Measurements from ENCODE around the gene UNC13B. TPM values are rescaled to one million over a fixed set of nuclear protein-coding genes. Genes with fewer than 3 reads are reported as not detected.

UNC13B gene
- total RNA-seq, 4 donors from 2014 or later = 19.1 to 46.9 (median 35.1) TPM

GRCh38 chr9:35350827-35351549, 189.2 kb downstream of the UNC13B start:
- Histone ChIP-seq H3K36me3 (no peaks in the 10 kb centered on the region), H3K9me3 (no peaks in the 10 kb centered on the region), H3K27me3 (no peaks in the 10 kb centered on the region), H3K4me3 (replicated peaks in 1 of 3) (no peak overlapping the region), H3K4me1 (peaks cover 23 to 27% of the 10 kb centered on the region in 2 donors), H3K27ac (peak overlapping the region; percentile 8 to 53 (median 18))
- DNase-seq = no peak
- 62 to 64% methylated on average over 3 of the region's 3 CpGs for WGBS, 2 donors
- intact Hi-C loops (cut with DNase I) = no loop called here
- no peak for TF ChIP-seq POLR2A (IDR thresholded peaks at IDR 0.05)
- TF ChIP-seq CTCF (IDR thresholded peaks at IDR 0.05) = no peak

GRCh38 chr9:35353731-35354365, 192.0 kb downstream of the UNC13B start:
- Histone ChIP-seq H3K27ac (no peak overlapping the region), H3K36me3 (no peaks in the 10 kb centered on the region), H3K27me3 (no peaks in the 10 kb centered on the region), H3K9me3 (no peaks in the 10 kb centered on the region), H3K4me1 (peaks cover 23 to 27% of the 10 kb centered on the region in 2 donors), H3K4me3 (replicated peaks in 1 of 3) (no peak overlapping the region)
- no peak for DNase-seq
- 81 to 83% methylated on average over 3 of the region's 3 CpGs for WGBS, 2 donors
- no peak for TF ChIP-seq POLR2A (IDR thresholded peaks at IDR 0.05)
- TF ChIP-seq CTCF (IDR thresholded peaks at IDR 0.05) = no peak
- intact Hi-C loops (cut with DNase I) = no loop called here

GRCh38 chr9:35355939-35356338, 194.1 kb downstream of the UNC13B start:
- Histone ChIP-seq H3K36me3 (no peaks in the 10 kb centered on the region), H3K27ac (no peak overlapping the region), H3K4me1 (peaks cover 5 to 10% of the 10 kb centered on the region in 2 donors), H3K27me3 (no peaks in the 10 kb centered on the region), H3K9me3 (no peaks in the 10 kb centered on the region), H3K4me3 (replicated peaks in 1 of 3) (no peak overlapping the region)
- DNase-seq = no peak
- intact Hi-C loops (cut with DNase I) = no loop called here
- WGBS, 2 donors = 87 to 90% methylated on average over 1 of the region's 1 CpG
- no peak for TF ChIP-seq CTCF (IDR thresholded peaks at IDR 0.05)
- TF ChIP-seq POLR2A (IDR thresholded peaks at IDR 0.05) = no peak

GRCh38 chr9:35357116-35357515, 195.3 kb downstream of the UNC13B start:
- intact Hi-C loops (cut with DNase I) = no loop called here
- Histone ChIP-seq H3K27me3 (no peaks in the 10 kb centered on the region), H3K36me3 (no peaks in the 10 kb centered on the region), H3K4me1 (no peaks in the 10 kb centered on the region), H3K9me3 (no peaks in the 10 kb centered on the region), H3K4me3 (replicated peaks in 1 of 3) (no peak overlapping the region), H3K27ac (no peak overlapping the region)
- DNase-seq = no peak
- TF ChIP-seq POLR2A (IDR thresholded peaks at IDR 0.05) (no peak), CTCF (IDR thresholded peaks at IDR 0.05) (no peak)
- 92 to 94% methylated on average over 2 of the region's 2 CpGs for WGBS, 2 donors

- Histone ChIP-seq H3K27me3 (no peaks in the 10 kb centered on the region), H3K36me3 (no peaks in the 10 kb centered on the region), H3K27ac (no peak overlapping the region), H3K4me3 (replicated peaks in 1 of 3) (no peak overlapping the region), H3K4me1 (no peaks in the 10 kb centered on the region), H3K9me3 (no peaks in the 10 kb centered on the region)
- WGBS, 2 donors = 93 to 97% methylated on average over 4 of the region's 4 CpGs
- intact Hi-C loops (cut with DNase I) = no loop called here
- TF ChIP-seq CTCF (IDR thresholded peaks at IDR 0.05) = no peak
- no peak for TF ChIP-seq POLR2A (IDR thresholded peaks at IDR 0.05)
- DNase-seq = no peak
Observed at GRCh38 chr9:35357826-35358225, 196.0 kb downstream of the UNC13B start.
